Coronary artery (tissue), 2 donors: ENCODE measurements around the gene PCGF2.

ENCODE experiments used
- DNase-seq: peaks from one replicate; pipeline ENCODE4 v3.0.0-alpha.2; 2017; ENCODE audit warnings: low spot score
- H3K27ac ChIP-seq, 2 donors: fragments of 200-600 bp; sonication (generic); one replicate each; pipeline ENCODE4 v1.5.1; 2016 to 2019
- H3K4me3 ChIP-seq: fragments of 200-600 bp; sonication (generic); 2 replicates; pipeline ENCODE4 v1.5.1; 2016; ENCODE audit warnings: mild to moderate bottlenecking, moderate library complexity
- TF ChIP-seq, protein P1 (sequence below): fragments of 200-600 bp; sonication (generic); IDR thresholded peaks from one replicate; pipeline ENCODE4 v1.5.1; 2019; ENCODE audit warnings: antibody characterized with exemption

The PCGF2 gene

DNA sequence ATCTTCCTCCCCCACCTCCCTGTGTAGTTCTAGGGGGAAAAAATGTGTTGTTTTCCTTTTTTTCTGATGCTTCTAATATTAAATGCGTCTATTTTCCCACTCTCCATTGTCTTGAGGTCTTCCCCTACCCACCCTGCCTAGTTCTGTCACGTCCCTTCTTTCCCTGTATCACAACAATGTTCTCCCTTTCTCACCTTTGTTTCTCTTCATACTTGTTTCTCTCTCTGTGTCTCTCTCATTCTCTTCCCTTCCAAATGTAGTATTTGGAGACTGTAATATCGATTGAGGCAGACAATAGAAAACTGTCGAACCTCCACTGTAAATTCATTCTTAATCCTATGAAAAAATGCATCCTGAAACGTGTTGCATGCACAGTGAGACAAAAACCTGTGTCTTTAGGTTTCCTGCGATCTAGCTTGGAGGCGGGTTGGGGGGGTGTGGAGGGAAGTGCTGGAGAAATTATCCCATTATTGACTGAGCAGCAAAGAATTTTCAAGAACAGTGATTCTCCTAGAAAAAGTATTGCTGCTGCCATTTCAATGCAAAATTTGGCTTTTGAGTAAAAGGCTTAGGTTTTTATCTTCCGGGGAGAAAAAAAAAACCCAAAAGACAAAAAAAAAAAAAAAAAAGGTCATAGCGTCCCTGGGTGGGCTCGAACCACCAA lies 3.1 kb upstream of the PCGF2 start:
- peak; percentile 69 for DNase-seq
- peak overlapping the region; percentile 84 for H3K4me3 ChIP-seq
- TF ChIP-seq, protein P1, sequence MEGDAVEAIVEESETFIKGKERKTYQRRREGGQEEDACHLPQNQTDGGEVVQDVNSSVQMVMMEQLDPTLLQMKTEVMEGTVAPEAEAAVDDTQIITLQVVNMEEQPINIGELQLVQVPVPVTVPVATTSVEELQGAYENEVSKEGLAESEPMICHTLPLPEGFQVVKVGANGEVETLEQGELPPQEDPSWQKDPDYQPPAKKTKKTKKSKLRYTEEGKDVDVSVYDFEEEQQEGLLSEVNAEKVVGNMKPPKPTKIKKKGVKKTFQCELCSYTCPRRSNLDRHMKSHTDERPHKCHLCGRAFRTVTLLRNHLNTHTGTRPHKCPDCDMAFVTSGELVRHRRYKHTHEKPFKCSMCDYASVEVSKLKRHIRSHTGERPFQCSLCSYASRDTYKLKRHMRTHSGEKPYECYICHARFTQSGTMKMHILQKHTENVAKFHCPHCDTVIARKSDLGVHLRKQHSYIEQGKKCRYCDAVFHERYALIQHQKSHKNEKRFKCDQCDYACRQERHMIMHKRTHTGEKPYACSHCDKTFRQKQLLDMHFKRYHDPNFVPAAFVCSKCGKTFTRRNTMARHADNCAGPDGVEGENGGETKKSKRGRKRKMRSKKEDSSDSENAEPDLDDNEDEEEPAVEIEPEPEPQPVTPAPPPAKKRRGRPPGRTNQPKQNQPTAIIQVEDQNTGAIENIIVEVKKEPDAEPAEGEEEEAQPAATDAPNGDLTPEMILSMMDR: no peak
- peak overlapping the region; percentile 77 to 90 for H3K27ac ChIP-seq

DNA sequence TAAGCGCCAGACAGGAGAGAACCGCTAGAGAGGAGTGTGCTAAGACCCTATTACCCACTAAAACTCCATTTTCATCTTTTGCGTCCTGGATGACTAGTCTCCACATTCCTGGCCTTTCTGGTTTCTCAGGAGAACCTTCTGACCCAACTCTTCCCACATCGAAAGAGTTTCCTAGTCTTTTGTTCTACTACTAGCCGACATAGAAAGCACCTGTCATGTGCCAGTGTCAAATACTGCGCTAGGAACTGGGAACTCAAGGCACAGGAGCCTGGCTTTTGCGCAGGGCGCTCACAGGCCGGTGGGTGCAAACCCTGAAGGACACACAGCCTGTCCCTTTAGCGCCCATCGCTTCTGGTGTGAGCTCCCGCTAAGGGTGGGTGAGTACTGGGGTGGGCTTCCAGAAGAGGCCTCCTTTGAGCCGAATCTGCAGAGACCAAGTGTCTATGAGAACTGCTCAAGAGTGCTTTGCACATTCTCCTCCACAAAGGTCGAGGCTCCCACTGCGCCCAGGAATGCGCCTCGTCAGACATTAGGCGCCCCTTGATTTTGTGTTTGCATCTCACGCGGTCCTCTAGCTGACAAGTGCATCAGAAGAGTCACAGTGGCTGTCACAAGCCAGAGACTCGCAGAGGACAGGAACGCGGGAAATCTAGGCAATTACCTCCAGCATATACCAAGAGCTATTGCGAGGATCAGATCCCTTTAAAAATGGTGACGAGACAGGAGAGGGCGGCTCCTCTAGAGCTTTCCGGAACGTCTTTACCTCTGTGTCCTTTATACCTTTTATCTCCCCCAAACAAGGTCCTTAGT lies 2.4 kb upstream of the PCGF2 start:
- TF ChIP-seq, protein P1: no peak
- peak; percentile 75 for DNase-seq
- peak overlapping the region; percentile 95 for H3K4me3 ChIP-seq
- H3K27ac ChIP-seq: peak overlapping the region; percentile 81 to 89

DNA sequence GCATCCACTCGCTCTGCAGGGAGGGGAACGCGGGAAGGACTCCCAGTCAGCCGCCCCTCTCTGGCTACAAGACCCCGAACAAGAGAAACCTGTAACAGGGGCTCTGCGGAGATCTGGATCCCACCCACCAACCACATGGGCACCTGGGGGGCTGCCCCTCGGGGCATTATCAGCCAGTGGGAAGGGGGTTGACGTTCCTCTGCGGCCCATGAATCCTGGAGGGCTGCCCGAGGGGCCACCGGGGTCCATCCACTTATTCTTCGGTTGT lies 1.8 kb upstream of the PCGF2 start:
- peak overlapping the region; percentile 81 to 89 for H3K27ac ChIP-seq
- H3K4me3 ChIP-seq: peak overlapping the region; percentile 95
- no peak for DNase-seq
- TF ChIP-seq, protein P1: no peak

DNA sequence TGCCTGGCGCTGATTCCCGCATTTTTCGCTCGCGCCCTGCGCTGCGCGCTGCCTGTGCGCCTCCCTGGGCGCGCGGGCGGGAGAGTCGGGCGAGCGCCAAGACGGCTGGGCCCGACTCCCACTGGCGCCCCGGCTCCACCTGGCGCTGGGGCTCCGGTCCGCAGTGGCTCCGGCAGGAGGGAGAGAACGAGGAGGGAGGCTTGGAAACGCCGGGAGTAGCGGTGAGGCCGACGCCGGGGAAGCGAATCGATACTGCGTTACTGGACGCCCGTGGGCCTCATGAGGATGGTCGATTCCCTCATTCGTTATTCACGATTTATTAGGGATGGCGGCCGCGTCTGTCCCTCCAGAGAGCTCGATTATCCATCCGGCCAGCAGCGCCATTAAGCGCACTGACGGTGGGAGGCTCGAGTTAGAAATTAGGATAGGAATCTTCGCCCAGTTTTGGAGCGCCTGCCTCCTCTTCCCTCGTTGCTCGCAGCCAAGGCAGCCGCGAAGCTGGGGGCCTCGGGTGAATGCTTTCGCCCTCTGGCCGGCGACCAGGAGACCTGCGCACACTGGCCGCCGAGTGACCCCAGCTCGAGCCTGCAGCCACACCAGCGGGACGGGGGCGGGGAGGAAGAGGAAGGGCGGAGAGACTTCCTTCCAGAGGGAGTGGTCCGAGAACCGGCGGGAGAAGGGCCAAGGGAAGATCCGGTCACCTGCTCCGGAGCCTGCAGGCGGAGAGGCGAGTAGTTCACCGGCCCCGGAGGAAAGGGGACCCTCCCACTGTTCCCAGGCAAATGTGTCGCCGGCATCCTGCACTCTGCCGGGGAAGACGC lies 1.3 kb upstream of the PCGF2 start:
- peak; percentile 93 for DNase-seq
- peak overlapping the region; percentile 81 to 89 for H3K27ac ChIP-seq
- H3K4me3 ChIP-seq: peak overlapping the region; percentile 95
- TF ChIP-seq, protein P1: no peak

DNA sequence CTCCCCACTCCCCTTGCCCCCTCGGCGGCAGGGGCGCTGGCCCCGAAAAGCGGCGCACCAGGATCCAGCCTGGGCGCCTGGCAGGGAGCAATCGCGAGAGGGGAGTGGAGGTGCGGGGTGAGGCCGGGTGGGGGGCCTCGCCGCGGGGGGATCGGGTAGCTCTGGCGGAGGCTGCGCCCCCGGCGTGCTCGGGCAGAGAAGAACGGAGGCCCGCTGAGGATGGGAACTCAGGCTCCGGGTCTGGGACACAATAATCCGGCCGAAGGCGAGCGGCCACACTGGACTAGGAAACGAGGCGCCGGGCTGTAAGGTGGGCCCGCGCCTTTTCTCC lies 721 bp upstream of the PCGF2 start:
- TF ChIP-seq, protein P1: no peak
- Histone ChIP-seq H3K4me3 (peak overlapping the region; percentile 95), H3K27ac (peak overlapping the region; percentile 81 to 89)
- DNase-seq: no peak

DNA sequence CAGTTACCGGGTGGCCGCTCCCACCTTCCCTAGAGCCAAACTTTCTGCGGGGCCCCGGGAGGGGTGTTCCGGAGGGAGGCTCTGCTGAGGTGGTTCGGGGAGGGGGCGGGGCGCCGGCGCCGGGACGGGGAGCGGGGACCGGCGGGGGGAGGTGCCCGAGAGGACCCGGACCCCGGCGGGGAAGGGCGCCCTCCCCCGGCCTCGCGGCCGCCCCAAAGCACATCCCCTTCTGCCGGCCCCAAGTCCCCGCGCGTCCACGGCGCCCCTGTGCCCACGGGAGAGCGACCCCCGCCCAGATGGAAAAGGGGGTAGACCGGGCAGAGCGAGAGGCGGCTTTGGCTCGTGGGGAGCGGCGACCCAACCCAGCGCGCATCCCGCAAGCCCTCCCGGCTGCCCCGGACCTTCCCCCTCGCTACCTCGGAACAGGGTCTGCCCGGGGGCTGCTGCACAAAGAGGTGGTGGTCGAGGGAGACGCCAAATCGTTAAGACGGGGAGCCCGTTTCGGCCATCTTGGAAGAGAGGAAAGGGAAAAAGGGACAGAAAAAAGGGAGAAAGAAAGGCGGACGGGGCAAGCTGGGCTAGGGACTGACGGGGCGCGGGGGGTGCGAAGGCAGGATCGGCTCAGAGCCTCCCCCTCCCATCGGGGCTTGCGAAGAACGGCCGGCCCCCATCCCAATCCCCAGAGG lies 530 bp downstream of the PCGF2 start:
- Histone ChIP-seq H3K27ac (peak overlapping the region; percentile 81 to 89), H3K4me3 (peak overlapping the region; percentile 95)
- TF ChIP-seq, protein P1: peak; percentile 16
- DNase-seq: no peak
